DND-41 (cell line): Measurements from ENCODE around the gene AGFG2.

Experiments used
- ATAC-seq: fragments of 200-7000 bp; cut with Tn5 transposase; 3 replicates; pipeline ENCODE4 v1.9.1; 2021; ENCODE audit warnings: low read depth; ENCODE audit not compliant: insufficient read depth
- DNase-seq: peaks from one replicate; pipeline ENCODE4 v3.0.0-alpha.2; 2020
- H2AFZ ChIP-seq: 2 replicates; pipeline ENCODE4 v1.6.0; 2012; ENCODE audit warnings: low read depth, low read length
- H3K27ac ChIP-seq: 2 replicates; pipeline ENCODE4 v1.5.1; 2012; ENCODE audit warnings: low read length, inconsistent platforms
- H3K27me3 ChIP-seq: fragments of 200-600 bp; sonication (generic); 2 replicates; pipeline ENCODE4 v1.6.0; 2012; ENCODE audit warnings: low read length, mild to moderate bottlenecking, inconsistent platforms; ENCODE audit not compliant: insufficient read depth, poor library complexity
- H3K36me3 ChIP-seq: 2 replicates; pipeline ENCODE4 v1.5.1; 2012; ENCODE audit warnings: low read length, inconsistent platforms; ENCODE audit not compliant: insufficient read depth
- H3K4me1 ChIP-seq: 2 replicates; pipeline ENCODE4 v1.5.1; 2012; ENCODE audit warnings: mild to moderate bottlenecking, low read length; ENCODE audit not compliant: insufficient read depth
- H3K4me2 ChIP-seq: 2 replicates; pipeline ENCODE4 v1.6.0; 2012; ENCODE audit warnings: mild to moderate bottlenecking, moderate library complexity, low read length, inconsistent platforms; ENCODE audit not compliant: insufficient read depth
- H3K4me3 ChIP-seq, 2 experiments: fragments of 200-600 bp in 1 of 2; shearing (Covaris generic) in 1 of 2; 2 replicates each; pipeline ENCODE4 v1.5.1; 2012 to 2016; ENCODE audit warnings: inconsistent platforms in 2 of 2, low read length in 2 of 2, mild to moderate bottlenecking in 2 of 2, low read depth in 1 of 2, moderate library complexity in 1 of 2
- H3K79me2 ChIP-seq: 2 replicates; pipeline ENCODE4 v1.6.0; 2012; ENCODE audit warnings: low read length, inconsistent platforms; ENCODE audit not compliant: insufficient read depth
- H3K9ac ChIP-seq: 2 replicates; pipeline ENCODE4 v1.6.0; 2012; ENCODE audit warnings: low read depth, mild to moderate bottlenecking, inconsistent platforms, low read length, moderate library complexity
- H3K9me3 ChIP-seq: 2 replicates; pipeline ENCODE4 v1.5.1; 2012; ENCODE audit warnings: low read length, moderate library complexity, mild to moderate bottlenecking, inconsistent platforms; ENCODE audit not compliant: insufficient read depth, severe bottlenecking
- H4K20me1 ChIP-seq: 2 replicates; pipeline ENCODE4 v1.6.0; 2012; ENCODE audit warnings: low read length; ENCODE audit not compliant: insufficient read depth
- CTCF ChIP-seq: IDR thresholded peaks from 2 replicates; pipeline ENCODE4 v1.5.1; 2012; ENCODE audit warnings: borderline replicate concordance, low read length, moderate library complexity, mild to moderate bottlenecking; ENCODE audit not compliant: poor library complexity, severe bottlenecking; ENCODE audit errors: extremely low read depth
- EZH2 ChIP-seq: IDR thresholded peaks from 3 replicates; pipeline ENCODE4 v1.6.1; 2012; ENCODE audit warnings: borderline replicate concordance, low read depth, mild to moderate bottlenecking, moderate library complexity, low read length, inconsistent platforms; ENCODE audit not compliant: severe bottlenecking

AGFG2 gene

GRCh38 chr7:100611983-100612729 is 73.2 kb downstream of the AGFG2 start, which contains the start of gene MOSPD3:
Gene MOSPD3, plus strand, starts transcription at chr7:100612540. Its CDS starts 252 bp downstream, at chr7:100612792.
- TF ChIP-seq EZH2 (no peak), CTCF (no peak)
- Histone ChIP-seq H2AFZ (peak within 1 kb of the TSS; percentile 80), H3K4me3 (peak within 1 kb of the TSS; percentile 56 to 58), H3K4me1 (peaks cover 24% of the 10 kb centered on the region), H3K79me2 (peaks cover 5% of the 10 kb centered on the region; the same call in 1 of the 2 replicates), H3K9me3 (no peaks in the 10 kb centered on the region), H3K9ac (peak within 1 kb of the TSS; percentile 89), H4K20me1 (no peaks in the 10 kb centered on the region; the same call in 1 of the 2 replicates), H3K4me2 (peak within 1 kb of the TSS; percentile 98), H3K36me3 (peaks cover 5% of the 10 kb centered on the region; the same call in 1 of the 2 replicates), H3K27me3 (no peaks in the 10 kb centered on the region), H3K27ac (peak within 1 kb of the TSS; percentile 89)
- peak; percentile 92 for ATAC-seq
- peak; percentile 99 for DNase-seq

- Histone ChIP-seq H3K9ac (peak overlapping the region; percentile 89), H3K27me3 (no peaks in the 10 kb centered on the region), H3K4me1 (peaks cover 24% of the 10 kb centered on the region), H3K4me3 (peak overlapping the region; percentile 56 to 58), H3K27ac (peak overlapping the region; percentile 89), H4K20me1 (no peaks in the 10 kb centered on the region), H3K36me3 (no peaks in the 10 kb centered on the region), H3K79me2 (peaks cover 5% of the 10 kb centered on the region; the same call in 1 of the 2 replicates), H3K9me3 (no peaks in the 10 kb centered on the region), H2AFZ (peak overlapping the region; percentile 80), H3K4me2 (peak overlapping the region; percentile 98)
- TF ChIP-seq EZH2 (no peak), CTCF (peak; percentile 47)
- peak; percentile 32 for DNase-seq
- ATAC-seq, result no peak
These were observed 73.9 kb downstream of the AGFG2 start for GRCh38 chr7:100612730-100613390.

GRCh38 chr7:100613412-100614175 is 74.6 kb downstream of the AGFG2 start:
- DNase-seq, result no peak
- Histone ChIP-seq H3K4me3 (peak overlapping the region in 1 of 2 experiments; percentile 56; a peak in 2 of 4 replicates), H3K4me1 (peaks cover 24% of the 10 kb centered on the region), H4K20me1 (no peaks in the 10 kb centered on the region), H3K27me3 (no peaks in the 10 kb centered on the region), H2AFZ (no peak overlapping the region), H3K36me3 (no peaks in the 10 kb centered on the region), H3K79me2 (peaks cover 5% of the 10 kb centered on the region; the same call in 1 of the 2 replicates), H3K4me2 (peak overlapping the region; percentile 98), H3K9me3 (no peaks in the 10 kb centered on the region), H3K27ac (no peak overlapping the region), H3K9ac (peak overlapping the region; percentile 89)
- no peak for ATAC-seq
- TF ChIP-seq CTCF, result no peak
- no peak for TF ChIP-seq EZH2
